HL-60/S4 (cell line): ENCODE results near the gene NOD2.

Source experiments
- in situ Hi-C: fragments of 300-500 bp; cut with MboI; formaldehyde crosslinking; loops from 2 replicates; pipeline ENCODE4 v1.14.3; 2022; ENCODE audit warnings: low sequenced_read_pairs

NOD2 gene

DNA sequence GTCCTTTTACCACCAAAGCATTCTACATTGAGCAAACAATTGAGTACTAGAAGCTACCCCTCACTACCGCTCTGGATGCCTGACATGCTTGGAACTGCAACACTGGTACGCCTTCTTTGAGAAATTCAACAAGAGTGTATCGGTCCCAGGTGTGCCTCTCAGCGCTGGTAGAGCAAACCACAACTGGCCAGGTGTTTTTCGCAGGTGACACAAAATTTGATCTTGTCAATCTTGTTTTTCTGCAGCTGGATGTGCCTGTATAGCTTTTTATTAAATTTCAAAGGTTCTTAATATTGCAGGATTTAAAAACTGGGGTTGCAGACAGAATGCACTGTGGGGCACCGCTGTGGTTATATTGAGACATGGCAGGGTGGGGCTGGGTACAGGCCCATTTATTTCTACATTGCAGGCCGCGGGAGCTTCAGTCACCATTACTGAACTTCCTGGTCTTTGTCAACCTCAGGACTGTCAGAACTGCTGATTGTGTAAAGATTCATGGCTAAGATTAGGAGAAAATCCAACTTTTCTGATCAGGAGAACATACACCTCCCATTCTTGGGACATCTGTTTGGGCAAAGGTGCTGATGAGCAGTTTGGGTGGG is 7.8 kb upstream of the NOD2 start:
- in situ Hi-C loops: no loop called here

DNA sequence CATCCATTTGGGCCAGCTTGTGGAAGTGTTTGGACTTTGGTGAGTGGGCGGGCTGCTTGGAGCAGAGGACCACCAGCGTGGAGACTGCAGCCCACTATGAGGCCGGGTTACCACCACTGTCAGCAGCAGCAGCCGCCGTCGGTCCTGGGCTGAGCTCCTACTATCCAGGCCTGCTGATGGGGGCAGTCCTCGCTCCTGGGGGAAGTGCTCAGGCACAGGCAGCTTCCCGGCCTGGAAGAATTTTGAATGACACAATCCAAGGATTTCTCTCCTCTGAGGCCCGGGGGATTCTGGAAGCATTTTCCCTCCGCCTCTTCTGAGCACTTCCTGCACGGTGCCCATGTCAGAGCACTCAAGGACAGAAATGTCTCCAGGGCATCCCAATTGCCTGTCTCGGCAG is 5.3 kb upstream of the NOD2 start:
- in situ Hi-C loops: no loop called here

DNA sequence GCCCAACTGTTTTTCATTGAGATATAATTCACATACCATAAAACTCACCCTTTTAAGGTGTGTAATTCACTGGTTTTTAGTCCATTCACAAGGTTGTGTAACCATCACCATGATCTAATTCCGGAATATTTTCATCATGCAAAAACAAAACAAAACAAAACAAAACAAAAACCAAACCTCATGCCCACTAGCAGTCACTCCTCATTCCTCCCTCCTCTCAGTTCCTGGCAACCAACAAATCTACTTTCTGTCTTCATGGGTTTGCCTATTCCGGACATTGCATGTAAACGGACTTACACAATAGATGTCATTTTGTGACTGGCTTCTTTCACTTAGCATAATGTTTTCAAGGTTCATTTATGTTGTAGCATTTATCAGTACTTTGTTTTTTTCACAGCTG is 4.5 kb upstream of the NOD2 start:
- in situ Hi-C loops: no loop called here

DNA sequence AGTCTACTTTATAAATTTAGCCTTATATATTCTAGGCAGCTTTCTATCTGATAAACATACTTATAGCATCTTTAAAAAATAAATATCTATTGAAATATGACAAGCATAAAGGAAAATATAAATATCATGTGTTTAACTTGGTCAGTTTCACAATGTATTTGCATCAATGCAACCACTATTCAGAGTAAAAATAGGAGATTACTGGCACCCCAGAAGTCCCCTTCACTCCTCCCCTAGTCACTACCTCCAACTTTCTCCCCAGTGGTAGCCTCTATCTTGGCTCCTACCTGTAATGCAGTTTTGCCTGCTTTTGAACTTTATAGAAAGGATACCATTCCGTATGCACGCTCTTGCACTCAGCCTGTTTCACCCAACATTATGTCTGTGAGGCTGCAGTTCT is 3.2 kb upstream of the NOD2 start:
- in situ Hi-C loops: no loop called here

DNA sequence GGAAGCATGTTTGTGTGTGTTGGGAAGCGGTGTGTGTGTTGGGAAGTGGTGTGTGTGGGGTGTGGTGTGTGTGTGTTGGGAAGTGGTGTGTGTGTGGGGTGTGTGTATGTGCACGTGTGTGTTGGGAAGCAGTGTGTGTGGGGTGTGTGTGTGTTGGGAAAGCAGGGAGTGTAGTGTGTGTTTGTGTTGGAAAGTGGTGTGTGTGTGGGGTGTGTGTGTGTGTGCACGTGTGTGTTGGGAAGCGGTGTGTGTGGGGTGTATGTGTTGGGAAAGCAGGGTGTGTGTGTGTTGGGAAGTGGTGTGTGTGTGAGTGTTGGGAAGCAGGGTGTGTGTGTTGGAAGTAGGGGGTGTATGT is 785 bp upstream of the NOD2 start:
- in situ Hi-C loops: no loop called here

DNA sequence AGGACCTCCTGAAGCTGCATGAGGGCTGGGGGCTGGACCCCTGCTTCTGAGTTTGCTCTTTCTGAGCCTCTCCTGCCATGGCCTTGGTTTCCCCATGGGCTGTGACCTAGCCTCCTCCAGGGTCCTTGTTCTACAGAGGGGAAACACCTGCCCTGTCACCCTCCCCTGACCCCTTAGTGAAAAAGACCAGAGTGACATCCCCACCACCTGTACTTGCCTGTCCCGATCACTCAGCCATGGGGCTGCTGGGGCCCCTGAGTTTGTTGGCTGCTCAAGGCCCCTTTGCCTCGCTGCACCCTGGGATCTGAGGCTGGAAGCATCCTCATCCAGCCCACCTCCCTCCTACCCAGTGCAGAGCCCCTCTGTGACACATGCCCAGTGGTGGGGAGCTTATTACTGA is 800 bp downstream of the NOD2 start:
- in situ Hi-C loops: no loop called here

DNA sequence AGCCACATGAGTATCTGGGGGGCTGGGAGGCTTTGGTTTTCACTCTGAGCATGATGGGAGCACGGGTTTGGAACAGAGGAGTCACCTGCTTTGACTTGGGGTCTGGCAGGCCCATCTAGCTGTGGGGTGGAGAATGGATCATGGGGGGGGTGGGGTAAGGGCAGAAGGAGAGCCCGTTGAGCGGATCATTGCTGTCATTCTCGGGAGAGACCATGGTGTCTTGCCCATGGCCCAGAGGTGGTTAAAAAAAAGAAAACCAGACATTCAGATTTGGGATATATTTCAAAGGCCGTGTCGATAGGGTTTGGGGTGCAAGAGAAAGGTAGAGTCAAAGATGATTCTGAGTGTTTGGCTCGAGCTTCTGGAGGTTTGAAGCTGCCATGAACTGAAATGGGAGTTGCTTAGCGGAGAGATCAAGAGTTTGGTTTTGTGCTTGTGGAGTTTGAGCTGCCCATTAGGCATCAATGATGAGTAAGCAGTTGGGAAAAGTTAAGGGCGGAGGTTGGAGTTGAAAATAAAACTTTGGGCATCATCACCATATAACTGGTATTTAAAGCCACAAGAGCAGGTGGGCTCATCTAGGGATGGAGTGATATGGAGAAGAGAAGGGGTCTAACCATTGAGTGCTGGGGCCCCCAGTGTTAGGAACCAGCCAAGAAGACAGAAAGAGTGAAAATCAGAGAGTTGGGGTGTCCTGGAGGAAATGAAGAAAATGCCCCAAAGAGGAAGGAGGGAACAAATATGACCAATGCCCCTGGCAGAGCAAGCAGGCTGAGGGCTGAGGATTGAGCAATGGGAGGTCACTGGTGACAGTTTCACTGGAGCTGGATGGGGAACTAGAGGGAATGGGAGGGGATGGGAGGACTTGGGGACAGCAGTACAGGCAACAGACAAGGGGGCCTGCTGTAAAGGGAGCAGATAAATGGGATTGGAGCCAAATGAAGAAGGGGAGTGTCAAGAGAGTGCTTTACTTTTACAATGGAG is 1.9 kb downstream of the NOD2 start:
- in situ Hi-C loops: no loop called here

DNA sequence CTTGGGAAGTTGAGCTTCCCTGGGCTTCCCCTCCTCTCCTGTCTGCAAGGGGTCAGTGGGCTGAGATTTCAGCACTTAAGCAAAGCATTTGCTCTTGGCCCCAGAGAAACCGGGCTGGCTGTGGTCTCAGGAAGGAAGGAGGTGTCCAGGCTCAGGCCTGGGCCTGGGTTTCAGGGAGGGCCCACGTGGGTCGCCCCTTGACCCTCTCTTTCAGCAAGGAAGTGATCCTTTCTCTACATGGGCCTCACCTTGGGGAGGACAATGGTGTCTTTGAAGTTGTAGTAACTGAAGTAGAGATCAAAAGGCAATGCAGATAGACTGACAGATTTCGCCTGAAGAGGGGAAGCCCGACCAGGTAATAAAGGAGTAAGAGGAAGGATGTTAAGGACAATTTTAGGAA is 2.7 kb downstream of the NOD2 start:
- in situ Hi-C loops: no loop called here

DNA sequence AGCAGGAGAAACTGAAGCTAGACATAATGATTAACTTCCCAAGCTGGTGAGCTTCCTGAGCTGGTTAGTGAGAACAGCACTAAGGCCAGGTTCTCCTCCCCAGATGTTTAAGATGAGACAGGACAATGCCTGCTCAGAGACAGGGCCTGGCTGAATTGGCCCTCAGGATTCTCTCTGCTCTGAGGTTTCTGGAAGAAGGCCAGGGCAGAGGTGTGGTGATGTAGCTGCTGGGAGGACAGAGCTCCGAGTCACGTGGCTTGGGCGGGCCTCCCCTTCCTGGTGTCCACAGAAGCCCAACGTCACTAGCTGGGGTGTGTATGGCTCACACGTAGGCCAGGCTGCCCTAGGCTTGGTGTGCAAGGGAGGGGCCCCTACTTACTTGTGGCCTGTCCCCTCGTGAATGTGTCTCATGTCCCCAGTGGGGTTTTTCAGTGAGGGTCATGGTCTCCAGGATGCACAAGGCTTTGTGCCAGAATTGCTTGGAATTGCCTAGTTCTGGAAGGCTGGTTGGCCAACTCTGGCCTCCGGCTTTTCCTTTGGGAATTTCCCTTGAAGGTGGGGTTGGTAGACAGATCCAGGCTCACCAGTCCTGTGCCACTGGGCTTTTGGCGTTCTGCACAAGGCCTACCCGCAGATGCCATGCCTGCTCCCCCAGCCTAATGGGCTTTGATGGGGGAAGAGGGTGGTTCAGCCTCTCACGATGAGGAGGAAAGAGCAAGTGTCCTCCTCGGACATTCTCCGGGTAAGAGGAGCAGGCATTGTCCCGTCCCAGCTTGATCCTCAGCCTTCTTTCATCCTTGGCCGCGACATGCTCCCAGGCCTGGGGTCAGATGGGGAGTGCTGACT is 3.4 kb downstream of the NOD2 start:
- in situ Hi-C loops: no loop called here

DNA sequence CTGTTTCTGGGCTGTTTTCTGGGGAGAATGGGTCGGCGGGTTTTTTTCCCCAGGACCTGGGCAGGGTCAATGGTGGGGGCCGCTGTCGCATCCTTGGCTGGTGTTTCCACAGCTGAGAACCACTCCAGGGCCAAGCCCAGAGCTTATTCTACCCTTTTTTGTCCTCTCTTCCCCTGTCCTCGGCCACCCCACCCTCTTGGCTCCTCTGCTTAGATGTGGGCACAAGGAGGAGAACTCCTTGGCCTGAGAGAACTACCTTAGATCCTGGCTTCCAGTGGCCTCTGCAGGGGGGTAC is 4.0 kb downstream of the NOD2 start:
- in situ Hi-C loops: no loop called here

DNA sequence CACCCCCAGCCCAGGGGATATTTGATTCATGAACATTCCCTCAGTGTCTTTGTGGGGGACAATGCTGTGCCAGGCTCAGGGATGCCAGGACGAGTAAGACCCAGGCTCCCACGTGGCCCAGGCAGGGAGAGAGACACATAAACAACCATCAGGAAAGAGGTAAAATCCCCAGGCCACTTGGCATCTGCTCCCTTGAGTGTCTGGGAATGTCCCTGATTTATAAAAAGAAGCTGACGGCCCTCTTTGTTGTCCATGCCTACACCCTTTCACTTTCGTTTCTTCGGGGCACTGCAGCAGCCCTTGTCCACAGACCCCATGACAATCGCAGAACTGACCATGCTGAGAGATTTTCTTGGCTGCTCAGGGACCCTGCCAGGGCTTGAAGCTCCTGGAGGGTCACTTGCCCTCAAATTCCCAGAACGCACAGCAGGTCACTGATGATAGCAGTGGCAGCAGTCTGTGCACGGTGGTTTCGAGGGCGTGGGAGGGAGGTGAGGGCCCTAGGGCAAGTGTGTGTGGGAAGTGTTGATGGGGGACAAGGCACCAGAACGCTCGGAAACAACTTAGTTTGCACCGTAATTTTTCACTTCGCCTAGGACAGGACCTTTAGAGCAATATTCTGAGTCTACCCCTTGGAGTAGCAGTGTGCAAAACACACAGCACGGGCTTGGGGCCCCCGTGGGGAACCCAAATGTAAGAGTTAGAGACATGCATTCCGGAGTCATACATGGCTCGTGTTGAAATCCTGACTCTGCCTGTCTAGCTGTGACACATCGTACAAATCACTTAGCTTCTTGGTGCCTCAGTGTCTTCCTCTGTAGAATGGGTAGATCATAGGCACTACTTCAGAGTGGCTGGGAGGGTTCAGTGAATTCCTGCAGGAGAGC is 4.7 kb downstream of the NOD2 start:
- in situ Hi-C loops: no loop called here

DNA sequence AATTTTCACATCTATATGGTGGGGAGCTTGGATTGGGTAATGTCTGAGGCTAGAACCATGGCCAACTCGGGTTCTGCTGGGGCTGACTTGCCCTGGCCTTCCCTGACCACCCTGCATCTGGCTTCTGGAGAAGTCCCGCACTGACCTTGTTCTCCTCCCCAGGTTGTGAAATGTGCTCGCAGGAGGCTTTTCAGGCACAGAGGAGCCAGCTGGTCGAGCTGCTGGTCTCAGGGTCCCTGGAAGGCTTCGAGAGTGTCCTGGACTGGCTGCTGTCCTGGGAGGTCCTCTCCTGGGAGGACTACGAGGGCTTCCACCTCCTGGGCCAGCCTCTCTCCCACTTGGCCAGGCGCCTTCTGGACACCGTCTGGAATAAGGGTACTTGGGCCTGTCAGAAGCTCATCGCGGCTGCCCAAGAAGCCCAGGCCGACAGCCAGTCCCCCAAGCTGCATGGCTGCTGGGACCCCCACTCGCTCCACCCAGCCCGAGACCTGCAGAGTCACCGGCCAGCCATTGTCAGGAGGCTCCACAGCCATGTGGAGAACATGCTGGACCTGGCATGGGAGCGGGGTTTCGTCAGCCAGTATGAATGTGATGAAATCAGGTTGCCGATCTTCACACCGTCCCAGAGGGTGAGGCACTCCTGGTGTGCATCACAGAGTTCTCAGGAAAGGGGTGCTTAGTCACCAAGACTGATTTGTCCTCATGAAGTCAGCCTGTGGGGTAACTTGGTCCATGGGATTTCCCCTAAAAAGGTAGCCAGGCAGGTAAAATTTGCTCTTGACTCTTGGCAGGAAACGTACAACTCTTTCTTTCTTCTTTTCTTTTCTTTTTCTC is 6.1 kb downstream of the NOD2 start:
- in situ Hi-C loops: no loop called here

DNA sequence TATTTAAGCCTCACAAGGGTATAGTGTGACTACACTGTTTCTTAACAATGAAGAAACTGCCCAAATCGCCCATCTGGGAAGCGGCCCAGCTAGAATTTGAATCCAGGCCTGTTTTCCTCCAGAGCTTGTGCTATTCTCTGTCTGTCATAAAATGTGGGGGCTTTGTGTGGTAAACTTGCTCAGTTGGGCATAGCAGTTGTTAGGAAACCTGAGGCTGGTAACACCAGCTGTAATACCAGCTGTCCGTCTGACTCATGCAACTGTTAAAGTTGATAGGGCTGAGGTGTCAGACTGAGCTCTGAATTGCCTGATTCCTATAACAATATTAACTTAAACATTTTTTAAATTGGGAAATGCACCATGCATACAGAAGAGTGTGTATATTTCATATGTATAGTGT is 9.3 kb downstream of the NOD2 start:
- in situ Hi-C loops: no loop called here

DNA sequence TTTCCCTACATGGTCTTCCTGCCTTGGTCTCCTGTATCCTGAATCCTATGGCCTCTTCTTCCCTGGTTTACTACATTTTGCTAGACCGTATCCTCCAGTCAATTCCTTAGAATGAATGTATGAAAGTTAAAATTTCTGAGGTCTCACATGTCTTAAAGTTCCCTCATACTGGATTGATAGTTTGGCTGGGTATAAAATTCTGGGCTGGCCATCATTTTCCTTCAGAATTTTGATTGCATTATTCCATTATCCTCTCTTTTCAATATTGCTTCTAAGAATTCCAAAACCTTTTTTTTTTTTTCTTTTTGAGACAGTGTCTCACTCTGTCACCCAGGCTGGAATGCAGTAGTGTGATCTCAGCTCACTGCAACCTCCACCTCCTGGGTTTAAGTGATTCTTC is 10.8 kb downstream of the NOD2 start:
- in situ Hi-C loops: no loop called here

DNA sequence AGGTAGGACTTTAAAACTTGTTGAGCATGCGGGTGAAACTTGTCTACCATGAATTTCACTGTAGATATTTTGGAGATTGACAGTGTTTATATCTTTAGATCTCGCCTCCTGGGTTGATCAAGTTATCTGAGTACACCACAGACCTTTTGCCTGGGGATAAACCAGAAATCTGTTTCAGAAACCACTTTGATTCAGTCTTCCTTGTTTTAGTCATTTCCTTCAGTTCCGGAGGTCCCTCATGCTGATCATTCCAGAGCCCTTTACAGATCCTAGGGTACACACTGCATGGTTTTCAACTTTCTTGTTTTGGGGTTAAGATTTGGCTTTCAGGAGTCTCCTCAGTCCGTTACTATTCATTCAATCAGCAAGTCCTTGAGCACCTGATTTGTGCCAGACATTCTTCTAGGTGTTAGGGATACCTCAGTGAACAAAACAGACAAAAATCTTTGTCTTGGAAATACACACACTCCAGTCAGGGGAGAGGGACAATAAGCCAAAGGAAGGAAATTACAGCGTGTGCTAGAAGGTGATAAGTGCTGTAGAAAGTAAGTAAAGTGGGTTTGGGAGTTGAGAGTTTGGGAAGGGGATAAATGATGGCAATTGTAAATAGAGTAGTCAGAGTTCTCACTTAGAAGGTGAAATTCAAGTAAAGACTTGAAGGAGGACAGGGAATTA is 12.2 kb downstream of the NOD2 start:
- in situ Hi-C loops: no loop called here

DNA sequence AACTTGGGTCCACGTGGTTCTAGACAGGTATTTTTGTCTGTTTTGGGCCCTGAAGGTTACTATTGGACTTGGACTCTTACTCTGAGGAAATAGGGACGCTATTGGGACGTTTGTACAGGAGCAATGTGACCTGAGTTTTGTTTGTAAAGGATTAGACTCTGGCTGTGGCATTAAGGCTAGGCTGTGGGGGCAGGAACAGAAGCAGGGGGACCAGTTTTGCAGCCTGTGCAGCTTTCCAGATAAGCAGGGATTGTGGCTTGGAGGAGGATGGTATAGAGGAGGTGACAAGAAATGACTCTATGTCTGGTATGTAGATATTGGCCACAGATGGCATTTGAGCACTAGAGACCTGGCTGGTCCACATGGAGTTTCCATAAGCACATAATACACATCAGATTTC is 12.8 kb downstream of the NOD2 start:
- in situ Hi-C loops: no loop called here

DNA sequence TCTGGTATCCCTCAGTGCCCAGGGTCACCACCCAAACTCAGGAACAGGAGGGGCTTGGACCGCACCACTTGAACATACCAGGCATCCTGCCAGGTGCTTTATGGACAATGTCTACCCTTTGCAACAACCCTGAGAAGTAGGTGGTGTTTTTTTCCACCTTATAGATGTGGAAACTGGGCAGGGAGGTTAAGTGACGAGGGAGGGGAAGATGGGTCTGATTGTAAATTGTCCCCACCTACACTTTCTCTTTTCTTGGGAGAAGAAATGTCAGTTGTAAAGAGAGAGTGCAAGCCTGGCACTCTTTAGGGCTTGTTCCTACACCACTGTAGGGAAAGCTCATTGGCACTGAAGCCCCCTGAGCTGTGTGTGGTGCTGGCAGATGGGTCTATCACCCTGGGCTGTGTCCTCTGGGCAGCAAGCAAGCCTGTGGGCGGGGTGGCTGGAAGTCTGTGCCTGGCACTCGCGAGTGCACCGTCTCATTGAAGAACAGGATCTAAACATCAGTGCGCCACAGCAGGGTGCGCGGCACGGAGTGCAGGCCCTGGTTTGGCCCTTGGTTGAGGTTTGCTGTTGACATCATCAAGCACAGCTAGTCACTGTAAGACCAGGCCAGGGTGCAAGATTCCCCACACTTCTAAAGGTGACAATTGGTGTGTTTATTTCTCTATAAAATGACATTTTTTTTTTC is 15.1 kb downstream of the NOD2 start:
- in situ Hi-C loops: no loop called here

DNA sequence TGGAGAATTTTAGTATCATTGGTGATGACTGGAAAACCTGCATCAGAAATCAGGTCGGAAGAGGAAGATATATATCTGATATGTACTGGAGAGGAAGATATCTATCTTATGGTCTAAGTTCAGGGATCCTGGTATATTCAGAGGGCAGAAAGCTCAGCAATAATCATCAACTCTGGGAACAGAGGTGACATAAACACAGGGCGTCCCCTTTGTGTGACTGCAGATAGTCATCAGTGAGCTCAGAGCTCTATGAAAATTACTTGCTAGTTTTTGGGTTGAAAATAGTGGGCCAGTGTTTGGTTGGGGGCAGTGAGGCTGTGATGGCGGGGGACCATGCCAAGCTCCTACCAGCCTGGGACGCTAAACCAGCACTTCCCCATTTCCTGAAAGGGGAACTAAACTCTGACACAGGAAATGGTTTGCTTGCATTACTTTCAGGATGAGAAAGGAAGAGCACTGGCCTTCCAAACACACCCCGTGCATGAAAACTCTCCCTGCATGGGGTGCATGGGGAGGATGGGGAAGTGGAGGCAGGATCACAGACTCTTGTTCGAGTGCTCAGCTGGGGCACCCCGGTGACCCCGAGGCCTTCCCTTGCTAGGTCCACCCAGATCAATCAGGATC is 15.8 kb downstream of the NOD2 start:
- in situ Hi-C loops: no loop called here
